CD14-positive monocyte (primary cell): ENCODE data around the gene LEF1. TPM values are rescaled to one million over a fixed set of nuclear protein-coding genes. Genes with fewer than 3 reads are reported as not detected.

ENCODE experiments used
- DNase-seq, 3 donors: peaks; one replicate each; pipeline ENCODE4 v3.0.0-alpha.2; 2011 to 2022
- H2AFZ ChIP-seq: 2 replicates; pipeline ENCODE4 v1.6.0; 2012; ENCODE audit warnings: mild to moderate bottlenecking, low read depth, low read length, inconsistent platforms; ENCODE audit not compliant: insufficient read depth, poor library complexity, severe bottlenecking
- H3K27ac ChIP-seq, 2 donors: 1 replicate in 1 of 2; 2 replicates in 1 of 2; pipeline ENCODE4 v1.5.1; 2012 to 2013; ENCODE audit warnings: low read length in 2 of 2, control low read depth in 1 of 2, inconsistent platforms in 1 of 2, low read depth in 1 of 2, mild to moderate bottlenecking in 1 of 2
- H3K27me3 ChIP-seq, 2 donors: one replicate each; pipeline versions ENCODE4 v1.6.0 to v1.6.1; 2011 to 2013; ENCODE audit warnings: low read length in 2 of 2; ENCODE audit not compliant: control insufficient read depth in 2 of 2, insufficient read depth in 2 of 2
- H3K36me3 ChIP-seq, 2 donors: replicated peaks in 1 of 2; 1 replicate in 1 of 2; 2 replicates in 1 of 2; pipeline versions ENCODE4 v1.5.1 to v1.6.1; 2012 to 2013; ENCODE audit warnings: low read length in 2 of 2, control low read depth in 1 of 2, inconsistent platforms in 1 of 2, mild to moderate bottlenecking in 1 of 2; ENCODE audit not compliant: insufficient read depth in 2 of 2, control insufficient read depth in 1 of 2
- H3K4me1 ChIP-seq, 2 donors: 1 replicate in 1 of 2; 2 replicates in 1 of 2; pipeline versions ENCODE4 v1.5.1 to v1.6.1; 2012 to 2013; ENCODE audit warnings: low read length in 2 of 2, control low read depth in 1 of 2, inconsistent platforms in 1 of 2, mild to moderate bottlenecking in 1 of 2, moderate library complexity in 1 of 2; ENCODE audit not compliant: insufficient read depth in 2 of 2, control insufficient read depth in 1 of 2
- H3K4me2 ChIP-seq: replicated peaks from 2 replicates; pipeline ENCODE3; 2012; ENCODE audit warnings: low read length, moderate library complexity, mild to moderate bottlenecking; ENCODE audit not compliant: poor library complexity, severe bottlenecking; ENCODE audit errors: extremely low read depth
- H3K4me3 ChIP-seq, 3 experiments: fragments of 200-600 bp in 1 of 3; sonication (generic) in 1 of 3; replicated peaks in 1 of 3; 1 replicate in 2 of 3; 2 replicates in 1 of 3; pipeline ENCODE4 v1.5.1; 2011 to 2013; ENCODE audit warnings: low read length in 3 of 3, mild to moderate bottlenecking in 3 of 3, control low read depth in 2 of 3, low read depth in 2 of 3, inconsistent platforms in 1 of 3, moderate library complexity in 1 of 3
- H3K79me2 ChIP-seq: 2 replicates; pipeline ENCODE4 v1.6.0; 2012; ENCODE audit warnings: mild to moderate bottlenecking, control low read depth, inconsistent platforms, low read length, moderate library complexity; ENCODE audit not compliant: insufficient read depth
- H3K9ac ChIP-seq: 2 replicates; pipeline ENCODE4 v1.6.0; 2017; ENCODE audit warnings: low read length, mild to moderate bottlenecking; ENCODE audit not compliant: insufficient read depth, poor library complexity, severe bottlenecking
- H3K9me3 ChIP-seq, 2 donors: replicated peaks in 1 of 2; 1 replicate in 1 of 2; 2 replicates in 1 of 2; pipeline versions ENCODE4 v1.5.1 to v1.6.1; 2012 to 2013; ENCODE audit warnings: low read length in 2 of 2, control low read depth in 1 of 2; ENCODE audit not compliant: control insufficient read depth in 1 of 2, insufficient read depth in 1 of 2
- H4K20me1 ChIP-seq: 2 replicates; pipeline ENCODE4 v1.6.0; 2012; ENCODE audit warnings: mild to moderate bottlenecking, low read length, control low read depth, moderate library complexity; ENCODE audit not compliant: insufficient read depth
- H3K27ac Mint-ChIP-seq, 7 donors: one replicate each; pipeline ENCODE4 v1.8.0; 2020; ENCODE audit warnings: mild to moderate bottlenecking in 7 of 7, mixed read lengths in 7 of 7, moderate library complexity in 6 of 7, inconsistent platforms in 2 of 7
- H3K27me3 Mint-ChIP-seq, 3 donors: one replicate each; pipeline ENCODE4 v1.8.0; 2021 to 2022; ENCODE audit warnings: low read depth in 3 of 3, mild to moderate bottlenecking in 3 of 3, mixed read lengths in 3 of 3, moderate library complexity in 3 of 3, inconsistent platforms in 1 of 3
- H3K36me3 Mint-ChIP-seq, 2 donors: one replicate each; pipeline ENCODE4 v1.8.0; 2020; ENCODE audit warnings: mixed read lengths in 2 of 2, inconsistent platforms in 1 of 2, mild to moderate bottlenecking in 1 of 2
- H3K4me1 Mint-ChIP-seq: one replicate; pipeline ENCODE4 v1.8.0; 2020; ENCODE audit warnings: mild to moderate bottlenecking, mixed read lengths
- H3K4me3 Mint-ChIP-seq, 2 donors: one replicate each; pipeline ENCODE4 v1.8.0; 2020; ENCODE audit warnings: mild to moderate bottlenecking in 2 of 2, mixed read lengths in 2 of 2, moderate library complexity in 1 of 2
- H3K9me3 Mint-ChIP-seq, 7 donors: one replicate each; pipeline ENCODE4 v1.8.0; 2020 to 2022; ENCODE audit warnings: mixed read lengths in 7 of 7, mild to moderate bottlenecking in 6 of 7, moderate library complexity in 6 of 7, inconsistent platforms in 2 of 7
- CTCF ChIP-seq: fragments of 200-600 bp; IDR thresholded peaks from one replicate; pipeline ENCODE4 v1.8.0; 2022; ENCODE audit warnings: antibody characterized with exemption, mild to moderate bottlenecking
- WGBS: methylation state at CpG from one replicate; pipeline ENCODE4 v1.1.5; 2013; ENCODE audit warnings: missing lambda C conversion rate; ENCODE audit not compliant: insufficient coverage; 5-methylcytosine and 5-hydroxymethylcytosine counted together
- intact Hi-C, 2 donors: fragments of 100-400 bp; cut with micrococcal nuclease; formaldehyde crosslinking; loops; one replicate each; pipeline versions ENCODE4 v1.15.0 to v1.15.1; 2023
- polyA plus RNA-seq, 3 donors: library from polyadenylated mRNA; depleted of rRNA in 1 of 3; unstranded in 2 of 3; stranded (reverse) in 1 of 3; fragments of 300-500 nt in 2 of 3; fragments of >200 nt in 1 of 3; fragmentation: Illumina TruSeq in 2 of 3; gene quantifications; 1 replicate in 2 of 3; 2 replicates in 1 of 3; pipeline ENCODE4 v1.2.3, GENCODE V29; 2012 to 2021

The LEF1 gene
- polyA plus RNA-seq, 3 donors = 0.29 to 1.3 (median 0.61) TPM

DNA sequence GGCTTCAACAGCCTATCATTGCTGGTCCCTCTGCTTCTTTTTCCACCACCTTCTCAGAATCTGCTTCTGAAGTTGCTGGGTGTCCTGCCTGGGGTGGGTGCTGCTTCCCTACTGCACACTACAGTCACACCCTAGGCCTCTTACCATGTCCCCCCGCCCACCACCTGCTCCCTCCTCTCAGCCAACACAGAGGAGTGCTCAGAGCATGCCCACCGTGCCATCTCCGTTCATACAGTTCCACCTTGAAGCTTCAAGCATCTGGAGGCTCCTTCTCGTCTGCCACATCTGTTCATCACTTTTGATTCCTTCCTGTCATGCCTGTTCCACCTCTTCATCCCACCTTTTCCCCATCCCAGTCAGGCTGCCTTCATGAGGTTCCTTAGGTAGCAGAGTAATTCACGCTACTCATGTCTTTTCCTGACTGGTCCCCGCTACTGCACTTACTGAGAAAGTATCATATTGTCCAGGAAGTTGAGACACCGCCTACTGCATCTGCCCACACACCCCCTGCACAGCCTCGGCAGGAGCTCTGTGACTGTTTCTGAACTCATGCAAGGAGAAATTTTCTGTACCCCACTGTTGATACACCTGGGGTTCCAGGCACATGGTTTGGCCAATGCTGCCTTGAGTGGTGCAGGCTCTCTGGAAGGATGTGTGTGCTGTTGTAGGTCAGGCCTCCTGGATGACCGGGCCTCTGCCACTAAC is 139.6 kb downstream of the LEF1 start:
- no peak overlapping the region for H3K27ac ChIP-seq
- H3K4me1 Mint-ChIP-seq = no peaks in the 10 kb centered on the region

GRCh38 chr4:108024878-108025165 is 143.9 kb downstream of the LEF1 start:
- Histone ChIP-seq H3K79me2 (no peaks in the 10 kb centered on the region), H3K9me3 (no peaks in the 10 kb centered on the region), H2AFZ (no peak overlapping the region), H3K4me2 (no peak overlapping the region), H3K36me3 (peaks cover 20 to 60% of the 10 kb centered on the region in 2 donors), H3K4me1 (no peaks in the 10 kb centered on the region), H3K4me3 (no peak overlapping the region), H3K9ac (no peak overlapping the region), H4K20me1 (no peaks in the 10 kb centered on the region), H3K27me3 (no peaks in the 10 kb centered on the region), H3K27ac (no peak overlapping the region)
- no peak overlapping the region for H3K4me3 Mint-ChIP-seq
- intact Hi-C loops = loop anchor here in 1 of 2 donors (5.0 kb wide), 1 partner anchor 547 kb away; no protein-coding TSS in a partner anchor
- peaks cover 5% of the 10 kb centered on the region for H3K4me1 Mint-ChIP-seq
- H3K27me3 Mint-ChIP-seq = peaks cover 0 to 2% (median 0%) of the 10 kb centered on the region in 3 donors
- peaks cover 47 to 55% of the 10 kb centered on the region in 2 donors for H3K36me3 Mint-ChIP-seq
- DNase-seq = no peak
- TF ChIP-seq CTCF = no peak
- no peaks in the 10 kb centered on the region for H3K9me3 Mint-ChIP-seq
- H3K27ac Mint-ChIP-seq = no peak overlapping the region

More for the DNA sequence above, 139.6 kb downstream of the LEF1 start:
- 82% methylated on average over 8 of the region's 9 CpGs for WGBS
- H3K79me2 ChIP-seq = no peaks in the 10 kb centered on the region
- no peaks in the 10 kb centered on the region for H4K20me1 ChIP-seq
- no peak for DNase-seq
- peak overlapping the region in 1 of 7 donors; percentile 42 for H3K27ac Mint-ChIP-seq
- H3K4me2 ChIP-seq = no peak overlapping the region
- no peak overlapping the region for H3K4me3 ChIP-seq
- H3K9me3 ChIP-seq = no peaks in the 10 kb centered on the region
- H3K27me3 Mint-ChIP-seq = peaks cover 0 to 2% (median 0%) of the 10 kb centered on the region in 3 donors
- H3K36me3 Mint-ChIP-seq = peaks cover 47 to 48% of the 10 kb centered on the region in 2 donors
- H3K9ac ChIP-seq = no peak overlapping the region
- H3K4me3 Mint-ChIP-seq = no peak overlapping the region
- no peak for TF ChIP-seq CTCF
- no peaks in the 10 kb centered on the region for H3K27me3 ChIP-seq
- peaks cover 11 to 55% of the 10 kb centered on the region in 2 donors for H3K36me3 ChIP-seq
- no peak overlapping the region for H2AFZ ChIP-seq
- H3K9me3 Mint-ChIP-seq = no peaks in the 10 kb centered on the region
- H3K4me1 ChIP-seq = no peaks in the 10 kb centered on the region
- intact Hi-C loops = no loop called here
